GM18867 (cell line): ENCODE measurements around the gene FGR.
"Not testable (repeated sequence)": the region's sequence is repeated elsewhere in the genome, so short reads cannot be mapped to it uniquely, and the experiment has no call there.

Source experiments
- ATAC-seq: cut with Tn5 transposase; IDR thresholded peaks from one replicate; pipeline ENCODE4 v1.9.1; 2021; ENCODE audit warnings: mild to moderate bottlenecking, moderate library complexity; ENCODE audit not compliant: unreplicated experiment

Gene FGR

DNA sequence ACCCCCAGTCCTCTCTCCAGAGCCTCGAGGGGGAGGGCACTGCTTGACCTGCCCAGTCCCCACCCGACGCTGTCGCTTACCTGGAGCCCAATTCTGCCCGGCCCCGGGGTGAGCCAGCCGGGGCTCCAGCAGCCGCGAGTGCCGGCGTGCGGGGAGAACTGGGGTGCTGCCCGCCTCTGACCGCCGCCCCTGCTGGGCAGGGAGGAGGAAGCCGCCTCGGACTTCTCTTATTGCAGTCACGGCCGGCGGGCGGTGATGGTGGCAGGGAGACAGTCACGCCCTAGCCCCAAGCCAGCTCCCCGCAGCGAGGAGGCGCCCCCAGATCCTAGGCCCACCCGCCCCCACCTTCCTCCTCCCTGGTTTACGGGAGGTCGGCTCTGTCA is at the start of gene FGR:
TSS of gene FGR (minus strand) at position 201 of the 383 bp plus-strand sequence. CDS start 11,269 bp downstream, outside the sequence.
- ATAC-seq: no peak

DNA sequence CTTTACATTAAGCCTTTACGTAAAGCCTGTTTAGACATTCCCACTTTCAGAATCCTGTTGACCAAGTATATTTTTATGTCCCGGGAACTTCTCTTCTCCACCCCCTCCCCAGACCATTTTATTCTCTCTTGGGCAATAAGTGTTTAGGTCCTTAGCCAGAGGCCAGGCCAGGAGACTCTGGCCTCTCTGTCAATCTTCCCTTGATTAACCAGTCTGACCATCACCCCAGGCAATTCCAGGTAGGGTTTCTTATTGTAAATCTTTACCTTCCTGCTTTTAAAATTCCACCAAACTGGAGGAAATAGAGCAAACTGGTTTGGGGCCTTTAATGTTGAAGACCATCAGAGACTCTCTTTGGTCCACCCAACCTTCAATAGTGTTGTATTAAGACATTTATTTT is 49.2 kb upstream of the FGR start:
- ATAC-seq: no peak

DNA sequence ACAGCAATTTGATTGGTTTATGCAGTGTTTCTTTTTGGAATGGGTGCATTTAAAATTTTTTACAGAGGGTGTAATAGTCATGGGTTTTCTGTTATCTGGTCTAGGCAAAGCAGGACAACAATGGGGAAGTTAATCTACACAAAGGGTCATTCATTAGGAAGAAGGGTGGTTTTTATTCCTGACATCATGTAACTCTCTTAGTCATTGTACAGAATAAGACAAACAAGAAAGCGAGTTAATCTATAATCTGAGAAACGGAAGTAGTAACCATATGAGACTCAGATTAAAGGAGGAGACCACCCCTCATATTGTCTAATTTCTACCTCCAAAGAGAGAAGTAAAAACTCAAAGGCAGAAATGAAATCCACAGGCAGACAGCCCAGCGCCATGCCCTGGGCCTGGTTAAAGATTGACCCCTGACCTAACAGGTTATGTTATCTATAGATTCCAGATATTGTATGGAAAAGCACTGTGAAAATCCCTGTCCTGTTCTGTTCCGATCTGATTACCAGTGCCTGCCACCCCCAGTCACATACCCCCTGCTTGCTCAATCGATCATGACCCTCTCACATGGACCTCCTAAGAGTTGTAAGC is 47.5 kb upstream of the FGR start:
- no peak for ATAC-seq

DNA sequence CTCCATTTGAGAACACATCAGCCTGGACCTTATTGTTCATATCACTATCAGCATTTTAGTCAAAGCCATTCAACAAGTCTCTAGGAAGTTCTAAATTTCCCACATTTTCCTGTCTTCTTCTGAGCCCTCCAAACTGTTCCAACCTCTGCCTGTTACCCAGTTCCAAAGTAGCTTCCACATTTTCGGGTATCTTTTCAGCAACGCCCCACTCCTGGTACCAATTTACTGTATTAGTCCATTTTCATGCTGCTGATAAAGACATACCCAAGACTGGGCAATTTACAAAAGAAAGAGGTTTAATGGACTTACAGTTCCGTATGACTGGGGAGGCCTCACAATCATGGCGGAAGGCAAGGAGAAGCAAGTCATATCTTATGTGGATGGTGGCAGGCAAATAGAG is 46.6 kb upstream of the FGR start:
- ATAC-seq: not testable (repeated sequence)

DNA sequence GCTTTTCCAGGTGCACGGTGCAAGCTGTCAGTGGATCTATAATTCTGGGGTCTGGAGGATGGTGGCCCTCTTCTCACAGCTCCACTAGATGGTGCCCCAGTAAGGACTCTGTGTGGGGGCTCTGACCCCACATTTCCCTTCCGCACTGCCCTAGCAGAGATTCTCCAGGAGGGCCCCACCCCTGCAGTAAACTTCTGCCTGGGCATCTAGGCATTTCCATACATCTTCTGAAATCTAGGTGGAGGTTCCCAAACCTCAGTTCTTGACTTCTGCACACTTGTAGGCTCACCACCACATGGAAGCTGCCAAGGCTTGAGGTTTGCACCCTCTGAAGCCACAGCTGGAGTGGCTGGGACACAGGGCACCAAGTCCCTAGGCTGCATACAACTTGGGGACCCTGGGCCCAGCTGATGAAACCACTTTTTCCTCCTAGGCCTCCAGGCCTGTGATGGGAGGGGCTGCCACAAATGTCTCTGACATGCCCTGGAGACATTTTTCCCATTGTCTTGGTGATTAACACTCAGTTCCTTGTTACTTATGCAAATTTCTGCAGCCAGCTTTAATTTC is 45.3 kb upstream of the FGR start:
- ATAC-seq: not testable (repeated sequence)

DNA sequence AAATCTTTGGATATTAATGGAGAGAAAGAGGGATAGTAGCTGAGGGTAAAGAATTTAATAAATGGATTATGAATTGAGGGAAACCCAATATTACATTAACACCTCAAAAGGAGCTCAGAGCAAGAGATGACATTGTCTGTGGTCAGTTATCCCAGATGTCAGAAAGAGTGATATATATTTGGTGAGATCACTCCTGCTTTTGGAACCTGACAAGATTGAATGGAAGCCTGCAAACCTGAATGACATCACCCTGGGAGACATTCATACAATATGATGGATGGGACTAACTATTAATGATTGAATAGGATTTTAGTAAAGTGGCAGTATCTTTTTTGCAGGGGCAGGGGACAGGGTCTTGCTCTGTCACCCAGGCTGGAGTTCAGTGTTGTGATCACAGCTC is 43.8 kb upstream of the FGR start:
- ATAC-seq: no peak

DNA sequence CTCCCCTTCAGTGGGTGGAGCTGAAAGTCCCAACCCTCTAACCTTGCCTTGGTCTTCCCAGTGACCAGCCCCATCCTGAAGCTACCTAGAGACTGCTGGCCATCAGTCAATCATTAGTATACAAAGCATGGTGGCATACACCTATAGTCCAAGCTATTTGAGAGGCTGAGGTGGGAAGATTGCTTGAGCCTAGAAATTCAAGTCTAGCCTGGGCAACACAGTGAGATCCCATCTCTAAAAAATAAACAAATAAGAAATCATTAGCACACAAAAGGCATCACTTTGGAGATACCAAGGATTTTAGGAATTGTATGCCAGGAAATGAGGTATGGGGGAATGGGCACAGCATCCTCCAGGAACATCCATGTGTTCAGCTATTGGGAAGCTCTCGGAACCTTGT is 41.4 kb upstream of the FGR start:
- no peak for ATAC-seq

DNA sequence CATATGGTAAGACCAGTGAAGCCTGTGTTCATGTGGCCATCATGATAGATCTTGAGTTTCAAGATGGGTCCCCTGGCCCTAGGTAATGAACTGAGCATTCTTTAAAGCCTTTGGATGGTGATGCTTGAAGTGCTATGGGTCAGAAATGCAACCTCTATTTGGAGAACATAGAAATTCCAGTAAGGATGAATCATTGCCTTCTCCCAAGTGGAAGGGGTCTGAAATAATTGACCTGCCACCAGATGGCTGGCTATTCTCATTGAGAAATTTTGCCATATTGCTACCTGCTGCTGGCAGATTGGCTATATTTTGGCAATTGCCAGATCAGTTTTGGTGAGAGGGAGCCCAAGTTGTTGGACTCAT is 37.7 kb upstream of the FGR start:
- ATAC-seq: no peak

DNA sequence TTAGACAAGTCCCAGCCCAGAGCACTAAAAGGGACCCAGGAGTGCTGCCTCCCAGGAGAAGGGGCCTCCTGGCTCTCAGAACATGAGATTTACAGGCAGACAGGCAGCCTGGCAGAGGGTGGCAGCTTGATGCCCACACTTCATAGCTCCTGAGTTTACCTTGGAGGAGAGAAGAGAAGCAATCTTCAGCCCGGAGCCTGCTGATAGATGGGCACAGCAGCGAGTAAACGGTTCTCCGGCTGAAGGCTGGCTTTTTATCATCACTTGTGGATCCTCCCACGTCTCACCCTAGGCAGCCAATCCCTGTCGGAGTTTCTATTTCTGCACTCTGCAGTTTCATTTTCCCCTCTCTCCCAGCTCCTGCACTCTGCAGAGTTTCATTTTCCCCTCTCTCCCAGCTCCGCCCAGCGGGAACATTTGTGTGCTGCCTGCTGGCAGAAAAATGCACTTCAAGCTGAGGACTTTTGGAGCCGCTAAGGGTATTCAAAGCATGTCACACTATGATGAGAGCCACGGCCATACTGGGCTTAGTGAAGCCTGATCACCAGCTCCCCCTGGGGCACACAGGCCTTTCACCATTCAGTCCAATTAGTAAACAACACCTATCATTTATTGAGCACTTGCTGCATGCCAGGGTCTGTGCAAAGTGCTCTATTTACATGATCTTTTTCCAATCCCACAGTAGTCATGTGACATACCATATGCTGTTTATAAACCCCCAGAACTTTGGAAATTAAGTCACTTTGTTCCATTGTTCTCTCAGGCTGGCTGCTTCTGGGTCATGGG is 37.2 kb upstream of the FGR start, which contains the start of gene IFI6:
TSS of gene IFI6 (minus strand) at position 229 of the 786 bp plus-strand sequence. CDS start 2,878 bp downstream, outside the sequence.
- peak; percentile 83 for ATAC-seq

DNA sequence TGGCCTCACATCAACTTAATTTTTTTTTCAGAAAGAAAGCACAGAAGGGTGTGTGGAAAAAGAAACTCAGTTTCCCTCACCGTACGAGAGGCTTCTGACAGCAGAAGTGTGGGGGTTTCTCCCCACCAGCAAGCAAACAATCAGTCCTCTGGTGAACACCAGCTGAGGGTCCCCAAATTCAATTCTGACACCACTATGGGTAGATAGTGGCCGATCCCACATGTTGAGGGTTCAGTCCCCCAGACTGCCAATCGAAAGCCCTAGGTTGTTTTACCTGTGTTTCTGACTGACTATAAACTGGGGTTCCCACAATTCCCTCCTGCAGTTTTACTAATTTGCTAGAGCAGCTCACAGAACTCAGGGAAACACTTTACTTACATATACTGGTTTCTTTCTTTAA is 34.9 kb upstream of the FGR start:
- no peak for ATAC-seq

DNA sequence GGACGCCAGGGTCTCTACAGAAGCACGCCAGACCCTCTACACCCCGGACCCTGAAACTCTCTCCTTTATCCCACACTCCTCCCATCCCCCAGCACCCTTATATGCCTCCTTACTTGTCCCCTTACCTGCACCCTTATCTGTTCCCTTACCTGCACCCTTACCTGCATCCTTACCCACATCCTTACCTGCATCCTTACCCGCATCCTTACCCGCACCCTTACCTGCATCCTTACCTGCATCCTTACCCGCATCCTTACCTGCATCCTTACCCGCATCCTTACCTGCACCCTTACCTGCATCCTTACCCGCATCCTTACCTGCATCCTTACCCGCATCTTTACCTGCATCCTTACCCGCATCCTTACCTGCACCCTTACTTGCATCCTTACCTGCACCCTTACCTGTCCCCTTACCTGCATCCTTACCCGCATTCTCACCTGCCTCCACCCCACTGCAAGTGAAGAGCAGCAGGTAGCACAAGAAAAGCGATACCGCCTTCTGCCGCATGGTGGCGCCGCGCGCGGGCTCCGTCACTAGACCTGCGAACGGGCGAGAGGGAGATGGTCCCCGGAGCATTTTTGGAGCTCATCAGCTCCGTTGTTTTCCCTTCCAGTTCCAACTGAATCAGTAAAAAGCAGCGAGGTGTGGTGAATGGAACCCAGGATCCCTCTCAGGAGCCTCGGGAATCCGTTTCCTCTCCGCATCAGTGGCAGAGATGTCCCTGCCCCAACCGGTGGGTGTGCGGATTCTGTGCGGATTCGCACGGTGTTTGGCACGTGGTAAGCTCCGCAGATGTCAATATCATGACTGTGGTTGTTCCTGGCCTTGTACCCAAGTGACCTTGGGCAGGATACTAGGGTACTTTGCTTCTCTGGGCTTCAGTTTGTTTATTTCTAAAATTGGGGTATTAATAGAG is 34.1 kb upstream of the FGR start:
- ATAC-seq: peak; percentile 34

DNA sequence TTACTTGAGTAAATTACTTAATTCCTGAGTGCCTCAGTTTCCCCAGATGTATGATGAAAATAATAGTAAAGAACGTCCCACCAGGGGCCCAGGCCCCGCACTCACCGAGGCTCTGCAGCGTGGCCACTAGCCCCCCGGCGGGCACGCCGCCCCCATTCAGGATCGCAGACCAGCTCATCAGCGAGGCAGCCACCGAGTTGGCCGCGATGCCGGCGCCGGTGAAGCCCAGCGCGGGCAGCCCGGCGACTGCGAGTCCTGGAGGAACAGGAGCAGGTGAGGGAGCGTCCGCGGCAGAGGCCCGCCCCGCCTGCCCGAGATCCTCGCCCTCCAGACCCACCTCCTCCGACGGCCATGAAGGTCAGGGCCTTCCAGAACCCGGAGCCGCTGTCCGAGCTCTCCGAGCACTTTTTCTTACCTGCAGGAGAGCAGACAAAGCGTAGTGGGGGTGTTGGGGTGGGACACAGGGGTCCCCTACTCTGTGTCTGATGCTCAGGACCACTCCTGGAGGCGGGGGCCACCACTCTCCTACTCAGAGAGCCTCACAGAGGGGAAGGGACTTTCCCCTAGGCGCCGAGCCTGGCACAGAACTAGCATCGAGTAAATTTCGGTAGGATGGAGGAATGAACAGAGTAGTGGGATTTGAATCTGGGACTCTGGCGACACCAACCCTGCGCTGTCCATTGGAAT is 33.3 kb upstream of the FGR start:
- ATAC-seq: no peak

DNA sequence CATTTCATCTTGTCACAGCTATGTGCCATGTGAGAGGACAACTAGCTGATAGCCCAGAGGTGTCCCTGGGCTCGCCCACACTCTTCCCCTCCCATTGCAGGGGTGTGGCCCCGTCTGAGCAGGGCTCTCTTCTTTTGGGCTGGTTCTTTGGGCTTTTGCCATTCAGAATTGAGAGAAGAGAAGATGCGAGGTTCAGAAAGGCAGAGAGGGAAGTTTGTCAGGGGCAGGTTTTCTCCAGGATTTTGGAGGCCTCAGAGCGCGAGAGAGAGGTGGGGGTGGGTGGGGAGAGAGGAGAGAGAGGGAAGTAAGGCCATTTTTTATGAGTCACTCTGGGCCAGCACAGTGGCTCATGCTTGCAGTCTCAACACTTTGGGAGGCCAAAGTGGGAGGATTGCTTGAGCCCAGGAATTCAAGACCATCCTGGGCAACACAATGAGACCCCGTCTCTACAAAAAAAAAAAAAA is 31.8 kb upstream of the FGR start:
- ATAC-seq: no peak

DNA sequence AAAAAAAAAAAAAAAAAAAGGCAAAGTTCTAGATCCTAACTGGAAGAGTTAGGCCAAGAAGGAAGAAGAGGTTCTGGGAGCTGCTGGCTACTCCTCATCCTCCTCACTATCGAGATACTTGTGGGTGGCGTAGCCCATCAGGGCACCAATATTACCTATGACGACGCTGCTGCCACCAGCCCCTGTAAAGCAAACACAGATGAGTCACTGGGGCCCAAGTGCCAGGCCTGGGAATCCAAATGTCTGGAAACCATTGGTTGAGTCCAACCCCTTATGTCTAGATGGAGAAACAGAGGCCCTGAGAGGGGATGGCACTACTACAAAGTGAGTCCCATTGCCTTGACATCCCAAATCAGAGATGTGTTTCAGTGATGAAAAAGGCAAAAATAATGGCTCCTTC is 31.3 kb upstream of the FGR start:
- ATAC-seq: no peak

DNA sequence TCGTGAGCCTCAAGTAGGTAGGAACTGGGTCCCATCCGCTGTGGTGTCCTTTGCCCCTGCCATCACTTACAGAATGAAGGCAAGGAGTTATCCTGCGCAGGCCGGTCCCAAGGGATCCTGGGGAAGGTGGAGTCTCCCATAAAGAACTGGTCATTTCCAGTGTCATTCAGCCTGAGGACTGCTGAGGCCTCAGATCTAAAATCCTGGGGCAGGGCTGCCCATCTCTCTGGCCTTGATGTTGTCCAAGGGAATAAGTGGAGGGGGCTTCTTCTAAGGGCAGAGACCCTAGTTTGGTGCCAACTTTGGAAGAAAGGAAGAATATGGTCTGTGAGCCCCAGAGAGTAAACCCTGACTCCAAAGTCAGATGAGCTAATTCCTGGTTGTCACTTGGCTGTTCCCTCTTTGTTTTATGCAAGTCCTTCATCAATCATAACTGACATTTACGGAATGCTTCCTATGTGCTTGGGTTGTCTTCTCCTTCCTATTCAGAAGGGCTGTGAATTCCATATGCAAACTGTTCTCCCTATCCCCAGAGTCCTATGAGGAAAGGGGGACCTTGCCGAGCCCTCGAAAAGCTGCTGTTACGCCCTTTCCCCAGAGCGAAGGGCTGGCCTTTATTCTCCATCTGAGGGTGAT is 30.1 kb upstream of the FGR start:
- no peak for ATAC-seq

DNA sequence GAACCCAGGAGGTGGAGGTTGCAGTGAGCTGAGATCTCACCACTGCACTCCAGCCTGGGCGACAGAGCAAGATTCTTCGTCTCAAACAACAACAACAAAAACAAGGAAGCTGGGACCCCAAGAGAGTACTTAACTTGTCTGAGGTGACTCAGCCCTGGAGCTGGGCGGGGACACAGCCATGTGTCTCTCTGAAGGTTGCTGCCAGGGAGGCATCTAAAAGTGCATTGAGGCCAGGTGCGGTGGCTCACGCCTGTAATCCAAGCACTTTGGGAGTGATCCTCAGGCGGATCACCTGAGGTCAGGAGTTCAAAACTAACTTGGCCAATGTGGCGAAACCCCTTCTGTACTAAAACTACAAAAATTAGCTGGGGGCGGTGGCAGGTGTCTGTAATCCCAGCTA is 29.3 kb upstream of the FGR start:
- ATAC-seq: no peak

DNA sequence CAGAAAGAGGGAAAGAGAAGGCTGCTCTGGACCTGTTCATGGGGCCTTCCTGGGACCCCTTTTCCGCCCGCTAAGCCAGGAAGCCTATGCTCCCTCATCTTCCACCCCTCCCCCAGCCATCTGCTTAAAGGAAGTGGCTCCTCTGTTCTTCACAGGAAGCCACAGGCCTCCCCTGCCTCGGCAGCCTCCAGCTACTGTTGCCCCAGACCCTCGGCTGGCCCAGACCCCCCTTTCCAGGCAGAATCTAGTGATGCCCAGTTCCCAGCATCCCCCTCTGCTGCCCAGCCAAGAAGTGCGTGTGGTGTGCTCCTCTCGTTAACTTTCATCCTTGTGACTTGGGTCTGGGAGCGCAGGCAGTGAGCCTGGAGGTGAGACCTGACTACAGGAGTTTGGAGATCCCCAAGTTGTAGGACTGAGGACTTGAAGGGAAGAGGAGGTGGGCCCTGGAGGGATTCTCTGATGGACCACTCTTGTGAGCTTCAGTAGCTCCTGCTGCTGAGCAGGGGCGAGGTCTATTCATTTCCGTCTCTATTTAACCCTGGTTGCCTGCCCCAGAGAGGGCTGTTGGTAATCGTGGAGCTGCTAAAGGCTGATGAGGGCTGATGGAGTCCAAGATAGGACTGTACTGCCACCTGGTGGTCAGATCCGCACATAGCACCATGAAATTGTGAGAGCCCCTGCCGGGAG is 27.9 kb upstream of the FGR start:
- peak; percentile 37 for ATAC-seq

DNA sequence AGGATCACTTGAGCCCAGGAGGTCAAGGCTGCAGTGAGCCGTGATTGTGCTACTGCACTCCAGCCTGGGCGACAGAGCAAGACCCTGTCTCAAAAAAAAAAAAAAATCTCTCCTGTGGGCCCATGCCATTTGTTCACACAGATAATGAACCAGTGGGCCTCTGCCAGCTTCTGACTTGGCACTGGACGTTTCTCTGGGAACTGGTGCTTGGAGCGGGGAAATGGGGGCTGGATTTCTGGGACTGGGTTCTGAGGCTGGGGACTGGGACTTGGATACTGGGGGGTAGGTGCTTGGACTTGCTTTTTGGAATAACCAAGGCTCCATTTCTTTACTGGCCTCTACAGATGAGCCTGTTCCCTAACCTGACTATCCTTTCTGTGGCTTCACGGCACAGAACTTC is 27.3 kb upstream of the FGR start:
- no peak for ATAC-seq

DNA sequence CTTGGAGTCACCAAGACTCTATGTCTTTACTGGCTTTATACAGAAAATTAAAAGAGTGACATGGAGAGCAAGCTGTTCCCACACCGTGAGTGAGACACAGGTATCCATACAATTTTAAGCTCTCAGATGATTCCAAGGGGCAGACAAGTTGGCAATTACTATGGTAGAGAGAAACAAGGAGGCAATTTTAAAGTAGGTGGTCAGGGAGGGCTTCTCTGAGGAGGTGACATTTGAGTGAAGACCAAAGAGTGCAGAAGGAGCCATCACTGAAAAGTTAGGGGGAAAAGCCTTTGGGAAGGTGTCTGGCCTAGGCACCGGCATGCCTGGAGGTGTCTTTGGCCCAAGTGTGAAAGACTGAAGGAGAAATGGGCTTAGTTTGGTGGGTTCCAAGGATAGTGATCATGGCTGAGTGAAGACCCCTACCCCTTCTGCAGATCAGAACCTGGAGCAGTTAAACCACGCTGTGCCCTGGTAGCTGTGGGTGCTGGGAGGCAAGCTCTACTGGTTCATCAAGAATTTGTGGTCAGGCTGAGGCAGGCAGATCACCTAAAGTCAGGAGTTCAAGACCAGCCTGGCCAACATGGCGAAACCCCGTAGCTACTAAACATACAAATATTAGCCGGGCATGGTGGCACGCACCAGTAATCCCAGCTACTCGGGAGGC is 26.6 kb upstream of the FGR start:
- ATAC-seq: no peak
